NOMO-1 treated with dmso at 0.1 percent for 144 hours (cell line): Measurements from ENCODE around the gene TSEN15.
"Not testable (repeated sequence)": the region's sequence is repeated elsewhere in the genome, so short reads cannot be mapped to it uniquely, and the experiment has no call there.

Source experiments
- DNase-seq: peaks from one replicate; lab custom pipeline; 2025; ENCODE audit not compliant: unreplicated experiment; lab: John Stamatoyannopoulos, UW

TSEN15 gene

GRCh38 chr1:184031092-184031408, 20.5 kb upstream of the TSEN15 start:
- no peak for DNase-seq

GRCh38 chr1:184031409-184032107, 20.0 kb upstream of the TSEN15 start:
- DNase-seq: no peak

DNA sequence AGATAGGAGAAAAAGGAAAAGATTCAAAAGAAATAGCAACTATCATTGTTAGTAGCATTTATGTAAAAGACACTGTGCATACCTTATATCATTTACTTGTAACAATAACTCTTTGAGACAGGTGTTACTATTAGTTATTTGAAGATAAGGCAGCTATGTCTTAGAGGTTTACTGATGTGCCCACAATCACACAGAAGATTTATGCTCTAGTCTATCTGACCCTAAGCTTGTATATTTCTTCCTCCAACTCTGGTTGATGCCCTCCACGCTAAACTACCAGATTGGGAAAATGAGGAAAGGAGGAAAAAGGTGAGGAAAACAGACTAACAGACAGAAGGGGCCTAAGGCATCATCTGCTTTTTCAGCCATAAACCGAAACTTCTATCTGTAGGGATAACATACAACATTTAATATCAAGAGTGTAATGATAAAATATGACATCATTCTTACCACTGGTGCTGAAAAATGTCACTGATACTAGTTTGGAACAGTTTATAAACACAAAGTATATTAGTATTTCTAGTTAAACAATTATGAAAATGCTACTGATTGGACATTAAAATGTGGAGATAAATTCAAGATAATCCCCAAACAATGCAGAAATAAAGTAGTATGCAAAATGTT, 19.1 kb upstream of the TSEN15 start:
- no peak for DNase-seq

DNA sequence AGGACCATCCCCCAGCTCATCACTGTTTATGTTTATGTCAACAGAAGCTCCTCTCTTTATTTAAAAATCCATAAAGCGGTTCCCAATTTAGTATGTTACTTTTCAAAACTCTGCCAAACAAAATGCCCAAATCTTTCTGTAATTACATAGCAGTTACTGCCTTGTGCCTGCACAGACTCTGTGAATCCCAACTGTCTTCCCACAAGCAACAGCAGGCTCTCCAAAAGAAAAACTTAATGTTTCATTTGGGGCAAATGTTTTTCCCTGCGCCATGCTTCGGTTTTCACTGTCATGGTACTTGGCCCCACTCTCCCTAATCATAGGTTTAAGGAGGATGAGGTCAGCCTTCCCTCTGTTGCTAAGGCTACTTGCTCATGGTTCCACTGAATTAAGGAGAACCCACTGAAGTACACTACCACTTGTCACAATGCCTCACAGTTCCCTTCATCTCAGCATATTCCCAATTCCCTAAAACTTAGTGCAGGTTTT, 18.6 kb upstream of the TSEN15 start:
- DNase-seq: no peak

- DNase-seq: no peak
Observed at GRCh38 chr1:184033711-184034167, 17.8 kb upstream of the TSEN15 start.

- DNase-seq: no peak
Observed at GRCh38 chr1:184034761-184035379, 16.7 kb upstream of the TSEN15 start.

- DNase-seq: no peak
Observed at GRCh38 chr1:184035719-184036516, 15.6 kb upstream of the TSEN15 start.

- no peak for DNase-seq
Observed at GRCh38 chr1:184036517-184036949, 15.0 kb upstream of the TSEN15 start.

- DNase-seq: no peak
Observed at GRCh38 chr1:184037849-184038591, 13.5 kb upstream of the TSEN15 start.

GRCh38 chr1:184039126-184039525, 12.4 kb upstream of the TSEN15 start:
- DNase-seq: no peak

DNA sequence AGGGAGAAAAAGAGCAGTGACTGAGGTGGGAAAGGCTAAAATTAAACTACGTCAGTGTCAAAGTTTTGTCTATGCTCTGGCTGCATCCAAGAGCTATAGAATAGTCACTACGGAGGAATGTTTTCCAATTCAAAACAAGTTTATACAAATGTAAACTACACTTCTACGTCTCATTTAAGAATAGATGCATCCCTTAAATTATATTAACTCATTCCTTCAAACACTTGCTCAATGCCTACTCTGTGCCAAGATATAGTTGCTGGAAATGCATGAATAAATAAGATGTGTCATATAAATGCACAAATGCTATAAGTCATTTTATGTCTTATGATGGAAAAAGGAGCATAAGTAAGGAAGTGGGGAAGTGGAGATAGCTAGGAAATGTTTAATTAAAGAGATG, 9.8 kb upstream of the TSEN15 start:
- no peak for DNase-seq

GRCh38 chr1:184043315-184043714, 8.2 kb upstream of the TSEN15 start:
- DNase-seq: not testable (repeated sequence)

- DNase-seq: no peak
Observed at GRCh38 chr1:184044603-184045376, 6.7 kb upstream of the TSEN15 start.

DNA sequence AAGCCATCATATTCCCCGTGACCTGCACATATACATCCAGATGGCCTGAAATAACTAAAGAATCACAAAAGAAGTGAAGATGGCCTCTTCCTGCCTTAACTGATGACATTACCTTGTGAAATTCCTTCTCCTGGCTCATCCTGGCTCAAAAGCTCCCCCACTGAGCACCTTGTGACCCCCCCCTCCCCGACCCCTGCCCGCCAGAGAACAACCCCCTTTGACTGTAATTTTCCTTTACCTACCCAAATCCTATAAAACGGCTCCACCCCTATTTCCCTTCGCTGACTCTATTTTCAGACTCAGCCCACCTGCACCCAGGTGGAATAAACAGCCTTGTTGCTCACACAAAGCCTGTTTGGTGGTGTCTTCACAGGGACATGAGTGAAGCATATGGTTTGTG, 4.0 kb upstream of the TSEN15 start:
- DNase-seq: not testable (repeated sequence)

GRCh38 chr1:184048561-184049240, 2.8 kb upstream of the TSEN15 start:
- DNase-seq: no peak

GRCh38 chr1:184049291-184049690, 2.2 kb upstream of the TSEN15 start:
- no peak for DNase-seq

DNA sequence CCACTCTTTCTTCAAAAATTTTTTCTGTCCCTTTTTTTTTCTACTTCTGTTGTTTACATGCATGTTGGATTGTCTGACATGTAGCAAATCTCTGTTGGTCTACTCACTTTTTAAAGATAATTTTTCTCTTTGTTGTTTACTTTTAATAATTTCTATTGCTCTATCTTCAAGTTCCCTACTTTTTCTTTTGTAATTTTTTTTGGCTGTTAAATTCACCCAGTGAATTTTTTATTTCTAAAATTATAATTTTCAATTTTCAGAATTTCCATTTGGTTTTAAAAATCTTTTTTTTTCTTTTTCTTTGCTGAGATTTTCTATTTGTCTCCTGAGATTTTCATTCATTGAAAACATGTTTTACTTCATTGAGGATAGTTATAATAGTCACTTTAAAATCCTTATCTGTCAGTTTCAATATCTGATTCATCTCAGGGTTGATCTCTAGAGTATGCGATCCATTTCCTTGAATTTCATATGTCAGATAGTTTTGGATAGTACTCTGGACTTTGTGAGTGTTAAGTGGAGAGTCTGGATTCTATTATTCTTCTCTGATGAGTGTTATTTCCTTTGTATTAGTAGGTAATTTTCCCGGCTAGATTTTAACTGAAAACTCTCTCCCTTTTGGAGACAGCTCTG, 1.6 kb upstream of the TSEN15 start:
- no peak for DNase-seq

GRCh38 chr1:184050636-184051035, 894 bp upstream of the TSEN15 start:
- DNase-seq: no peak

GRCh38 chr1:184051138-184051484, 419 bp upstream of the TSEN15 start:
- no peak for DNase-seq
